Glutamatergic neuron (in vitro differentiated cells): ENCODE results near the gene SCUBE1. TPM values are rescaled to one million over a fixed set of nuclear protein-coding genes. Genes with fewer than 3 reads are reported as not detected.

Experiments used
- DNase-seq: peaks from one replicate; pipeline ENCODE4 v3.0.0; 2022
- H3K27ac Mint-ChIP-seq: one replicate; pipeline ENCODE4 v1.8.0; 2020; ENCODE audit warnings: mild to moderate bottlenecking, mixed read lengths, inconsistent platforms; ENCODE audit not compliant: unreplicated experiment
- H3K27me3 Mint-ChIP-seq: one replicate; pipeline ENCODE4 v1.8.0; 2020; ENCODE audit warnings: mild to moderate bottlenecking, moderate library complexity, mixed read lengths, inconsistent platforms; ENCODE audit not compliant: unreplicated experiment
- H3K36me3 Mint-ChIP-seq: one replicate; pipeline ENCODE4 v1.8.0; 2020; ENCODE audit warnings: mild to moderate bottlenecking, mixed read lengths, inconsistent platforms; ENCODE audit not compliant: unreplicated experiment
- H3K4me1 Mint-ChIP-seq: one replicate; pipeline ENCODE4 v1.8.0; 2020; ENCODE audit warnings: mild to moderate bottlenecking, low read depth, mixed read lengths, inconsistent platforms; ENCODE audit not compliant: unreplicated experiment
- H3K4me3 Mint-ChIP-seq: one replicate; pipeline ENCODE4 v1.8.0; 2020; ENCODE audit warnings: mild to moderate bottlenecking, mixed read lengths, inconsistent platforms; ENCODE audit not compliant: unreplicated experiment
- H3K9me3 Mint-ChIP-seq: one replicate; pipeline ENCODE4 v1.8.0; 2020; ENCODE audit warnings: mild to moderate bottlenecking, moderate library complexity, mixed read lengths, inconsistent platforms; ENCODE audit not compliant: unreplicated experiment
- total RNA-seq: library from RNA; stranded (reverse); fragmentation: NEBNext Ultra II Directional; extraction: Animal tissue kit (Norgen Biotek cat#: 25700); gene quantifications from one replicate; pipeline ENCODE4 v1.2.1, GENCODE V29; 2021; ENCODE audit not compliant: unreplicated experiment
- TF ChIP-seq, protein P1 (sequence below): fragments of 200-600 bp; sonication (generic); IDR thresholded peaks from one replicate; pipeline ENCODE4 v1.5.0; 2021; ENCODE audit not compliant: partially characterized antibody, unreplicated experiment

The SCUBE1 gene
- total RNA-seq, 1 donor from 2014 or later = 25.8 TPM

GRCh38 chr22:43345761-43346301 lies 2.7 kb upstream of the SCUBE1 start:
- TF ChIP-seq, protein P1, sequence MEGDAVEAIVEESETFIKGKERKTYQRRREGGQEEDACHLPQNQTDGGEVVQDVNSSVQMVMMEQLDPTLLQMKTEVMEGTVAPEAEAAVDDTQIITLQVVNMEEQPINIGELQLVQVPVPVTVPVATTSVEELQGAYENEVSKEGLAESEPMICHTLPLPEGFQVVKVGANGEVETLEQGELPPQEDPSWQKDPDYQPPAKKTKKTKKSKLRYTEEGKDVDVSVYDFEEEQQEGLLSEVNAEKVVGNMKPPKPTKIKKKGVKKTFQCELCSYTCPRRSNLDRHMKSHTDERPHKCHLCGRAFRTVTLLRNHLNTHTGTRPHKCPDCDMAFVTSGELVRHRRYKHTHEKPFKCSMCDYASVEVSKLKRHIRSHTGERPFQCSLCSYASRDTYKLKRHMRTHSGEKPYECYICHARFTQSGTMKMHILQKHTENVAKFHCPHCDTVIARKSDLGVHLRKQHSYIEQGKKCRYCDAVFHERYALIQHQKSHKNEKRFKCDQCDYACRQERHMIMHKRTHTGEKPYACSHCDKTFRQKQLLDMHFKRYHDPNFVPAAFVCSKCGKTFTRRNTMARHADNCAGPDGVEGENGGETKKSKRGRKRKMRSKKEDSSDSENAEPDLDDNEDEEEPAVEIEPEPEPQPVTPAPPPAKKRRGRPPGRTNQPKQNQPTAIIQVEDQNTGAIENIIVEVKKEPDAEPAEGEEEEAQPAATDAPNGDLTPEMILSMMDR = no peak
- Mint-ChIP-seq H3K27me3 (peaks cover 27% of the 10 kb centered on the region), H3K36me3 (no peaks in the 10 kb centered on the region), H3K27ac (no peak overlapping the region), H3K4me3 (no peak overlapping the region), H3K4me1 (peaks cover 4% of the 10 kb centered on the region), H3K9me3 (peaks cover 2% of the 10 kb centered on the region)
- DNase-seq = no peak

DNA sequence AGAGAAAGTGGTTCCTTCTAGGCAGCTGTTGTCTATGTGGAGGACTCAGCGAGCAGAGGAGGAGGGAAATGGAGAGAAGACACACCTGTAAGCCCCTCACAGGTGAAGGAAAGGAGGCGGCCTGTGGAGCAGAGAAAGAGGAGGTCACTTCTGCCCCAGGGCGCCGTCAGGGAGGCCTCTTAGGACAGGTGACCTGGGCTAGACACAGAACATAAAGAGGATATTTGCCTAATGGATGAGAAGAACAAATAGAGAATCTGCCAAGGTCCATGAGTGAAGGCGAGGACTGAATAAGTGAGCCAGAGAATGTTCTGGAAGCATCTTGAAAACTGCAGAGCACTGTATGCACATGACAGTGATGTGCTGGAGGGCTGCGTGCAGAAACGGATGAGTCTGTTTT lies 2.2 kb upstream of the SCUBE1 start:
- Mint-ChIP-seq H3K27me3 (peaks cover 29% of the 10 kb centered on the region), H3K9me3 (peaks cover 2% of the 10 kb centered on the region), H3K36me3 (no peaks in the 10 kb centered on the region), H3K4me1 (peaks cover 4% of the 10 kb centered on the region), H3K4me3 (no peak overlapping the region), H3K27ac (no peak overlapping the region)
- TF ChIP-seq, protein P1 = no peak
- no peak for DNase-seq

DNA sequence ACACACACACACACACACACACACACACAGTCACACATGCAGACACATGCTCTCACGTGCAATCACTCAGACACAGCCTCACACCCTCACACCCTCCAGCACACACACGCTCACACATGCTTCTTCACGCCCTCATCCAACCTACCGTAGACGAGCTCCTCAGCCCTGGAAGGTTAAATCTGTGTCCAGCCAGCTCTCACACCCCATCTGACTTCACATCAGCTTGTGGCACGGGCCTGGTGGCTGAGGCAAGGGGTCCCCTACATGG lies 1.3 kb upstream of the SCUBE1 start:
- DNase-seq = no peak
- peak overlapping the region; percentile 33 for H3K4me3 Mint-ChIP-seq
- H3K36me3 Mint-ChIP-seq = no peaks in the 10 kb centered on the region
- H3K9me3 Mint-ChIP-seq = peaks cover 2% of the 10 kb centered on the region
- TF ChIP-seq, protein P1 = no peak
- no peak overlapping the region for H3K27ac Mint-ChIP-seq
- H3K27me3 Mint-ChIP-seq = peaks cover 30% of the 10 kb centered on the region
- H3K4me1 Mint-ChIP-seq = peaks cover 4% of the 10 kb centered on the region

GRCh38 chr22:43343670-43344519 lies 723 bp upstream of the SCUBE1 start:
- no peak overlapping the region for H3K27ac Mint-ChIP-seq
- no peak for DNase-seq
- H3K36me3 Mint-ChIP-seq = no peaks in the 10 kb centered on the region
- TF ChIP-seq, protein P1 = no peak
- peaks cover 2% of the 10 kb centered on the region for H3K9me3 Mint-ChIP-seq
- H3K27me3 Mint-ChIP-seq = peaks cover 29% of the 10 kb centered on the region
- peaks cover 4% of the 10 kb centered on the region for H3K4me1 Mint-ChIP-seq
- peak overlapping the region; percentile 33 for H3K4me3 Mint-ChIP-seq
